ENCODE results near the gene NISCH. TPM values are rescaled to one million over a fixed set of nuclear protein-coding genes. Genes with fewer than 3 reads are reported as not detected.

The NISCH gene
- total and polyA plus RNA-seq, 2 donors (not counting 1 experiment from before 2014, with no cell fraction given): 130 to 169 TPM

DNA sequence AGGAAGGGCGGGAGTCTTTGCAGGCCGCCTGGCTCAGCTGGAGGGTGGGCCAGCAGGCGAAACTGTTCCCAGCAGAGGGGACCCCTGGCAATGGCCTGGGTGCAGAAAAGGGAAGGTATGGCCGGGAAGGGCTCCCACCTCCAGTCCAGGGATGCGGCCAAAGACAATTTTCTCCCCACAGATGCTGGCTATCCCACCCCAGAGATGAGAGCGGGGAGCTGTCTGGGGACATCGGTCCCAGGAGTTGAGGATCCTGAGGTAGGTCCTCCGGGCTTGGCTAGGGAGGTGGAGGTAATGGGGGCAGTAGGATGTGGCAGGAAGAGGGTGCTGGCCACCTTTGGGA, 12.2 kb upstream of the NISCH start:
- Histone ChIP-seq H3K79me2 (ENCODE audit: control insufficient read depth, insufficient read depth, low read length) (no peaks in the 10 kb centered on the region), H3K36me3 (replicated peaks in 1 of 2; ENCODE audit: control extremely low read depth in 1 of 2, control insufficient read depth in 1 of 2, extremely low read depth in 1 of 2, insufficient read depth in 2 of 2, low read length in 1 of 2) (no peaks in the 10 kb centered on the region), H3K27me3 (replicated peaks in 1 of 4; ENCODE audit: control extremely low read depth in 1 of 4, control insufficient read depth in 3 of 4, insufficient read depth in 4 of 4, low read length in 3 of 4) (no peaks in the 10 kb centered on the region), H3K9me3 (ENCODE audit: control extremely low read depth in 1 of 3, control insufficient read depth in 2 of 3, insufficient read depth in 1 of 3, low read length in 2 of 3) (no peaks in the 10 kb centered on the region), H3K4me3 (ENCODE audit: control extremely low read depth in 1 of 5, extremely low read depth in 1 of 5, insufficient read depth in 1 of 5, low read depth in 2 of 5, low read length in 4 of 5) (no peak overlapping the region), H3K4me1 (ENCODE audit: control insufficient read depth in 2 of 2, insufficient read depth in 2 of 2, low read length in 2 of 2) (peaks cover 0 to 13% of the 10 kb centered on the region in 2 donors), H4K20me1 (ENCODE audit: control insufficient read depth, insufficient read depth, low read length, poor library complexity, severe bottlenecking) (no peaks in the 10 kb centered on the region), H3K4me2 (replicated peaks; ENCODE audit: low read depth, low read length, poor library complexity, severe bottlenecking) (no peak overlapping the region), H3K27ac (ENCODE audit: low read length in 2 of 2) (no peak overlapping the region), H2AFZ (ENCODE audit: insufficient read depth, low read depth, low read length, poor library complexity, severe bottlenecking) (no peak overlapping the region), H3K9ac (ENCODE audit: low read length) (no peak overlapping the region)
- ChIA-PET POLR2A (no interaction called here), CTCF (no interaction called here)
- no peaks in the 10 kb centered on the region for H3K9me3 Mint-ChIP-seq (ENCODE audit: insufficient read depth)
- peaks cover 6% of the 10 kb centered on the region for H3K4me1 Mint-ChIP-seq
- no peak overlapping the region for H3K27ac Mint-ChIP-seq
- WGBS (ENCODE audit: insufficient coverage): 100% methylated on average over 4 of the region's 8 CpGs
- ATAC-seq (ENCODE audit: low read depth) (no peak), DNase-seq (no peak)
- no peak overlapping the region for H3K4me3 Mint-ChIP-seq
- TF ChIP-seq EZH2 (IDR thresholded peaks at IDR 0.05; ENCODE audit: borderline replicate concordance, insufficient read depth, low read depth, low read length, poor library complexity, severe bottlenecking): no peak
- TF ChIP-seq, protein P1, sequence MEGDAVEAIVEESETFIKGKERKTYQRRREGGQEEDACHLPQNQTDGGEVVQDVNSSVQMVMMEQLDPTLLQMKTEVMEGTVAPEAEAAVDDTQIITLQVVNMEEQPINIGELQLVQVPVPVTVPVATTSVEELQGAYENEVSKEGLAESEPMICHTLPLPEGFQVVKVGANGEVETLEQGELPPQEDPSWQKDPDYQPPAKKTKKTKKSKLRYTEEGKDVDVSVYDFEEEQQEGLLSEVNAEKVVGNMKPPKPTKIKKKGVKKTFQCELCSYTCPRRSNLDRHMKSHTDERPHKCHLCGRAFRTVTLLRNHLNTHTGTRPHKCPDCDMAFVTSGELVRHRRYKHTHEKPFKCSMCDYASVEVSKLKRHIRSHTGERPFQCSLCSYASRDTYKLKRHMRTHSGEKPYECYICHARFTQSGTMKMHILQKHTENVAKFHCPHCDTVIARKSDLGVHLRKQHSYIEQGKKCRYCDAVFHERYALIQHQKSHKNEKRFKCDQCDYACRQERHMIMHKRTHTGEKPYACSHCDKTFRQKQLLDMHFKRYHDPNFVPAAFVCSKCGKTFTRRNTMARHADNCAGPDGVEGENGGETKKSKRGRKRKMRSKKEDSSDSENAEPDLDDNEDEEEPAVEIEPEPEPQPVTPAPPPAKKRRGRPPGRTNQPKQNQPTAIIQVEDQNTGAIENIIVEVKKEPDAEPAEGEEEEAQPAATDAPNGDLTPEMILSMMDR (IDR thresholded peaks at IDR 0.05): no peak
- H3K27me3 Mint-ChIP-seq: no peaks in the 10 kb centered on the region
- intact Hi-C loops (cut with micrococcal nuclease): no loop called here

DNA sequence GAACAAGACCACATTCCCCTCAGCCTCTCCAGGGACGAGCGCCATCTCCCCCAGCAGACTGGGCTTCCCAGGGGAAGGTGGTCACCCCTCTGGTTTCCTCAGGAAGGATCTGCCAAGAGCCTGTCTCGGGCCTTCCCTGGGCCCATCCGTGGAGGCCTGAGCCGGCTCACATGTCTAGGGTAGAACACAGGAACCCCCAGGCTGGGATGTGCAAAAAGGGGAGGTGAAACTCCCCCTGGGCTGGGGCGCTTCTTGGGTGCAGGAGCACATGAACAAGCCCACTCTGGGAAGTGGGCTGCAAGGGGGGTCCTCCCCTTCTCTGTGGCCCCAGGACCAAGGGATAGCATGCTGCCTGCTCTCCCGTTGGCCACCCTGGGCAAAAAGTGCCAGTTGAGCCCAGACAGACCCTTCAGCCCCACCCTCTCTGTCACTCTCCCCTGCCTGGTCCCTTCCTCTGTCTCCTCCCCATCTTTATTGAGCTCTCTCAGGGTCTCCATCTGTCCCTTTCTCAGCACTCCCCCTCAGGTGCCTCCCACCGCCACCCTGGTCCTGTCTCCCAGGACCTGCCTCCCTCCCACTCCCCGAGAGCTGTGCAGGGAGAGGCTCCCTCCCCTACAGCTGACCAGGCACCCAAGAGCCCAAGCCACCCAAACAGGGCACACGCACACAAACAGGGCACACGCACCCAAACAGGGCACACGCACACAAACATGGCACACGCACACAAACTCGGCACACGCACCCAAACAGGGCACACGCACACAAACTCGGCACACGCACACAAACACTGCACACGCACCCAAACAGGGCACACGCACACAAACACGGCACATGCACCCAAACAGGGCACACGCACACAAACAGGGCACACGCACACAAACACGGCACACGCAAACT, 11.4 kb upstream of the NISCH start:
- intact Hi-C loops (cut with micrococcal nuclease): no loop called here
- Histone ChIP-seq H3K4me2 (replicated peaks; ENCODE audit: low read depth, low read length, poor library complexity, severe bottlenecking) (peak overlapping the region; percentile 56), H3K4me1 (ENCODE audit: control insufficient read depth in 2 of 2, insufficient read depth in 2 of 2, low read length in 2 of 2) (peaks cover 0 to 13% of the 10 kb centered on the region in 2 donors), H3K27me3 (replicated peaks in 1 of 4; ENCODE audit: control extremely low read depth in 1 of 4, control insufficient read depth in 3 of 4, insufficient read depth in 4 of 4, low read length in 3 of 4) (no peaks in the 10 kb centered on the region), H3K9me3 (ENCODE audit: control extremely low read depth in 1 of 3, control insufficient read depth in 2 of 3, insufficient read depth in 1 of 3, low read length in 2 of 3) (no peaks in the 10 kb centered on the region), H3K36me3 (replicated peaks in 1 of 2; ENCODE audit: control extremely low read depth in 1 of 2, control insufficient read depth in 1 of 2, extremely low read depth in 1 of 2, insufficient read depth in 2 of 2, low read length in 1 of 2) (no peaks in the 10 kb centered on the region), H3K27ac (ENCODE audit: low read length in 2 of 2) (no peak overlapping the region), H2AFZ (ENCODE audit: insufficient read depth, low read depth, low read length, poor library complexity, severe bottlenecking) (peak overlapping the region; percentile 67), H3K79me2 (ENCODE audit: control insufficient read depth, insufficient read depth, low read length) (no peaks in the 10 kb centered on the region), H3K4me3 (ENCODE audit: control extremely low read depth in 1 of 5, extremely low read depth in 1 of 5, insufficient read depth in 1 of 5, low read depth in 2 of 5, low read length in 4 of 5) (no peak overlapping the region), H4K20me1 (ENCODE audit: control insufficient read depth, insufficient read depth, low read length, poor library complexity, severe bottlenecking) (no peaks in the 10 kb centered on the region), H3K9ac (ENCODE audit: low read length) (no peak overlapping the region)
- TF ChIP-seq, protein P1 (IDR thresholded peaks at IDR 0.05): no peak
- TF ChIP-seq EZH2 (IDR thresholded peaks at IDR 0.05; ENCODE audit: borderline replicate concordance, insufficient read depth, low read depth, low read length, poor library complexity, severe bottlenecking): no peak
- H3K4me1 Mint-ChIP-seq: peaks cover 6% of the 10 kb centered on the region
- ChIA-PET POLR2A (no interaction called here), CTCF (interaction anchor here (4.7 kb wide), 1 partner anchor 13 kb away, joined by 29 read pairs; no protein-coding TSS in a partner anchor)
- ATAC-seq (ENCODE audit: low read depth) (no peak), DNase-seq (no peak)
- H3K9me3 Mint-ChIP-seq (ENCODE audit: insufficient read depth): no peaks in the 10 kb centered on the region
- 74% methylated on average over 22 of the region's 25 CpGs for WGBS (ENCODE audit: insufficient coverage)
- H3K4me3 Mint-ChIP-seq: no peak overlapping the region
- H3K27me3 Mint-ChIP-seq: no peaks in the 10 kb centered on the region
- no peak overlapping the region for H3K27ac Mint-ChIP-seq
